ENCODE data around the gene ARHGAP22.

The ARHGAP22 gene

DNA sequence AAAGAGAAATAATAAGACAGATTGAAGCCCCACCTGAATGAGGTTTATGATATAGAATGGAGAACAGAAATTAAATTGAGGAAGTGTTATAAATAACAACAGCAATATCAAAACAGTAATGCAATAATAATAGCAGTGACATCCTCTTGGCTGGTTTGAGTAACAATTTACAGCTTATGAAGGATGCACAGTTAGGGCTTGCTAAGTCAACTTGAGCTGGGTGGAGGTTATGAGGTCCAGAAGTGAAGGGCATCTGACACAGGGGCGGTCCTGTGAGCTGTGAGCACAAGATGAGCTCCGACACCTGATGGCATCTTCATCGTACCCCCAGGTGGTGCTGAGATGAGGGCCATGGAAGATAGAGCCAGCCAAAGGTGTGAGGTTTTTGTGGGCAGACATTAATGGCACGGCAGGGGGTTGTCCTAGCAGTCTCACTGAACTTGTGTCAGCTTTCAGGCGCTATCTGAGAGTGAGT, 30.5 kb downstream of the ARHGAP22 start:
- no peak for DNase-seq
- TF ChIP-seq POLR2A (IDR thresholded peaks at IDR 0.05; ENCODE audit: low read length) (no peak), GATA1 (IDR thresholded peaks at IDR 0.05; ENCODE audit: low read depth, low read length) (no peak)

DNA sequence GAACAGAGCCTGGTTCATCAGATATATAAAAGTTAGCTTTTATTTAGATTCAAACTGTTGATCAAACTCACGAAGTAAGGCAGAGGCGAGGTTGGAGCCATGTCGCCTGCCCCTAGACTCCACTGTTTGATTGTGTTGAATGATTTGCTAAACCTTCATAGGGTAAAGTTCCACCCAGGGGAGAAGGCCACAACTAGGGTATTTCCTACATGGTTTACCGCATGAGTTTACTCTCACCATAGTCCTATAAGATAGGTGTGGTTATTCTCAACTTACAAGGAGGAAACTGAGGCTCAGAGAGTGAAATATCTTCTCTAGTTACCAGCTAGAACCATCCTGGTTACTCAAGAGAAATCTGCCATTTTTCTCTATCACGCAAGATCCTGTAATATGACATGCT, 31.8 kb downstream of the ARHGAP22 start:
- no peak for DNase-seq
- TF ChIP-seq GATA1 (IDR thresholded peaks at IDR 0.05; ENCODE audit: low read depth, low read length): no peak
- no peak for TF ChIP-seq POLR2A (IDR thresholded peaks at IDR 0.05; ENCODE audit: low read length)

DNA sequence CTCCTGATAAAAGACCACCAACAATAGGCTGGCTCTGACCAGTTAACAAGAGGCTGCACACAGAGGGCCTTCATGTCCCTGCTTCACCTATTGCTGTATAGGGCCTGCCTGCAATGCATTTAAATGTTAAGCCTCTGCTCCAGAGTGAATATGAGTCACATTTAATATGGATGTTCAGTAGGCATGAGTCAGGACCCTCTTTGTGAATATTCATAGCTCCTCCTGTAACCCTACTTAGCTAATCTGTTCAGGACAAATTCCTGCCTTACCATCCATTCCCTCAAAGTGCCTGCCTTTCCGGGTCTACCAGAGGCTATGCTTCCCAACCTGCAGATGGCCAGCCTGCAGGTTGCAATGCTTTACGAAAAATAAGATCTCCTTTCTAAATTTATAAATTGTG, 32.5 kb downstream of the ARHGAP22 start:
- DNase-seq: no peak
- TF ChIP-seq POLR2A (IDR thresholded peaks at IDR 0.05; ENCODE audit: low read length): no peak
- TF ChIP-seq GATA1 (IDR thresholded peaks at IDR 0.05; ENCODE audit: low read depth, low read length): no peak

DNA sequence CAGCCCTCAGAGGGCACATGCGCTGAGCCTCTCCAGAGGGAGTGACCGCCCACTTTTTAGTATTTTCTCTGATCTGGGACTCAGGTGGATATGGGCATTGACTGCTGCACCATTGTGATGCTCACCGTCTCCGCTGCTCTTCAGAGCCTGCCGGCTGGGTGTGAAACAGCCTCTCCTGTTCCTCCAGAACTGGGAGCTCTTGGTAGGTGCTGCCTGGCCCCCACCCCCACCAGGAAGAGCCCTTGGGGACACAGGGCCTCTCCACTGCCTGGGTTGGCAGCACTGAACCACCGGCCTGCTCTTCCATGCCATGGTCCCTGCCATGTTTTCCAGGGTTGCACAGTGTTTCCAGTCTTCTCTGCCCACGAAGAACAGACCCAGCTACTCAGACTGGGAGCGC, 36.3 kb downstream of the ARHGAP22 start:
- TF ChIP-seq GATA1 (IDR thresholded peaks at IDR 0.05; ENCODE audit: low read depth, low read length) (no peak), POLR2A (IDR thresholded peaks at IDR 0.05; ENCODE audit: low read length) (no peak)
- no peak for DNase-seq

DNA sequence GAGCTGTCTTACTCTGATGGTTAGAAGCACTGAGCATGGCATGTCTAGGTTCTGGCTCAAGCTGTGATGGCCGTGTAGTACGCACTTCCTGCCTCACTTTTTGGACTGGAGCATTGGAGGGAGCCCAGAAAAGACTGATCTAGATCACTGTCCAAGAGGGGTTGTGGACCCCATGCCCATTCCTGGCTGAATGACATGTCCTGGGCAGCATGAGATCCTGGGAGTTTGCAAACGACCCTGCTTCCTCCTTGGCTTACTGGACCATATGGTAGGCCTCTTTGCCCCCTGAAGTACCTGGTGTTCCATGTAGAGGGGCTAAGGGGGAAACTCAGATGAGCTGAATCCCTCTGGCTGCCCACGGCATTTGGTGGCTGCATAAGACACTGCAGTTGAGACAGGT, 36.7 kb downstream of the ARHGAP22 start:
- TF ChIP-seq GATA1 (IDR thresholded peaks at IDR 0.05; ENCODE audit: low read depth, low read length): no peak
- TF ChIP-seq POLR2A (IDR thresholded peaks at IDR 0.05; ENCODE audit: low read length): no peak
- no peak for DNase-seq

DNA sequence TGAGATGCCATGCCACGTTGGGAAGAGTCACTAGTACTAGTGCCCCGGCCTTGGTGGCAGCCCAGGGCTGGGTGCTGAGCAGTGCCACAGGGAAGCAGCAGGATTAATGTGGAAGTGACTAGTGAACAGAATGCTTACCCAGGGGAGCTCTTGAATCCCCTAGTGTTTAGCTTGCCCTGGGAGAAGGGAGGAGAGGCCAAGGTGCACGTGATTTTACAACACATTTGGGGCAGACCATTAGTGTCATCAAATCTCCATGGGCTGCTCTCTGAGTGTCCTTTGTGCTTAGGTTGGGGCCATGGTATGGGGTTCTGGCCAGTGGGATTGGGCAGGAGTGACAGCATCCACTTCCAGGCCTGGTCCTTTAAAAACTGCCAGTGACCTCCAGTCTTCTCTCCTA, 37.5 kb downstream of the ARHGAP22 start:
- no peak for TF ChIP-seq POLR2A (IDR thresholded peaks at IDR 0.05; ENCODE audit: low read length)
- no peak for TF ChIP-seq GATA1 (IDR thresholded peaks at IDR 0.05; ENCODE audit: low read depth, low read length)
- no peak for DNase-seq

DNA sequence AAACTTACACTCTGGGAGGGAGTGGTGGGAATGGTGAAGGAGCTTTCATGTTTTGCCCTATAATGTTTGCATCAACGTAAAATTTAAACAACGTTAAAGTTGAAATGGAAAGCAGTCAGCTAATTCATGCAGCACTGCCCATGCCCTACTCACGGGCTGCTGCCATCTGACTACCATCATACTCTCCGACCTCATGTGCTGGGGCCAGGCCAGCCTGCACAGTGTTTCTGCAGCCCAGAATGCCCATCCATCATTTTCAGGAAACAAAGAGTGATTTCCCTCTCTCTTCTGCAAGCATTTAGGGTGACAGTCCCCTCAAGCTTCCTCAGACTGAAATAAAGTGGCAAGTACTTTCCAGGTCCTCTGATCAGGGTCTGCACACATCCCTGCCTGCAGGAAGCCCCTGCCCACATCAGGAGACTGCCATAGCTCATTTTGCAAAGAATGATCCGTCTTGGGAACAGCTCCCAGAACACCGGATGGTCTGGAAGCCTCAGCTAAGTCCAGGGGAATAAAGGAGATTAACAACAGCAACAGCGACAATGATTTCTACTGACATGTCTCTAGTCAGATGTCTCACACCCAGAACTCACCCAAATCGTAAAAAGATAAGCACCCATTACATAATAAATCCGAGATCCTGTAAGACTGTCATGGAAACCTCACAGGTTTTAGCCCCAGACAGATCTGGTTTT, 40.3 kb downstream of the ARHGAP22 start:
- no peak for DNase-seq
- TF ChIP-seq GATA1 (IDR thresholded peaks at IDR 0.05; ENCODE audit: low read depth, low read length) (no peak), POLR2A (IDR thresholded peaks at IDR 0.05; ENCODE audit: low read length) (no peak)

DNA sequence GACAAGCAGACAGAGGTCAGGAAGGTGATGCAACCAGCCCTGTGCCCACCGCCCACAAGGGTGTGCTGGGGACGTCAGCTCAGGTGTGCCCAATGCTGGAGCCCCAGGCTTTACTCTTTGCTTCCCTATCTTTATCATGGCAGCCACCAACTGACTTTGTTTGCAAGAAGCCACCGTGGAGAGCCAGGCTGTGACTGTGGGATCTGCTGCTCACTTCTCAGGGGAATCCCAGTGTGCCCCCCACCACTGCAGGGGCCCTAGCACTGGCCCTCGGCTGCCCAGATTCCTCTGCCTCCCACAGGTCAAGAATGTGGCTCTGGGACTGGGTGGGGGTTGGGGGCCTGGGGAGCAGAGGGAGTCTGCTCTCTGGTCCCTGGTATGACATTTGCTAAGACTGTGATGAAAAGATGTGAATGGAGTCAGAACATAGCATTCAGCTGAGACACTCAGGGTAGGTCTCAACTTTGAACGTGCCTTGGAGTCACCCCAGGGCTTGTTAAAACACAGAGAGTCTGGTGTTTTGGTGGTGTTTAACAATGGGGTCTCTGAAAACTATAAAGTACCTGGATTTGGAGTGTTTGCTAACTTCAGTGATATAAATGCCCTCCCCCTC, 47.3 kb downstream of the ARHGAP22 start:
- TF ChIP-seq GATA1 (IDR thresholded peaks at IDR 0.05; ENCODE audit: low read depth, low read length): no peak
- TF ChIP-seq POLR2A (IDR thresholded peaks at IDR 0.05; ENCODE audit: low read length): no peak
- DNase-seq: no peak

DNA sequence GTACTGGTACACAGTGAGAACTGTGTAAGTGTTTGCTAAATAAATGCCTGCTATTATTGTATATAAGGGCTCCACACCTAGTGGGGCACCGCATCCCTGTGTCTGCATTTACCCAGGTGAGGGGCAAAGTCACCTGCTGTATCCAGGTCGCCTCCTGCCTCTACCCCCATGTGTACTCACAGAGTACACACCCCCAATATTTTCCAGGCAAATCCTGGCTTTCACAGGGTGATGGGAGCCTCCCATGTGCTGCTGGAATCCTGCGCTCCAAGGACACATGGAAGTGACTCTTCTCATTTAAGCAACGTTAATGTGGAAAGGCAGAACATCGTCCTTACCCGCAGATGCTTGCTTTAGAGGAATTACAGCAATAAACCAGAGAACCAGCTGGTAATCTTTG, 48.2 kb downstream of the ARHGAP22 start:
- TF ChIP-seq POLR2A (IDR thresholded peaks at IDR 0.05; ENCODE audit: low read length) (no peak), GATA1 (IDR thresholded peaks at IDR 0.05; ENCODE audit: low read depth, low read length) (no peak)
- no peak for DNase-seq

DNA sequence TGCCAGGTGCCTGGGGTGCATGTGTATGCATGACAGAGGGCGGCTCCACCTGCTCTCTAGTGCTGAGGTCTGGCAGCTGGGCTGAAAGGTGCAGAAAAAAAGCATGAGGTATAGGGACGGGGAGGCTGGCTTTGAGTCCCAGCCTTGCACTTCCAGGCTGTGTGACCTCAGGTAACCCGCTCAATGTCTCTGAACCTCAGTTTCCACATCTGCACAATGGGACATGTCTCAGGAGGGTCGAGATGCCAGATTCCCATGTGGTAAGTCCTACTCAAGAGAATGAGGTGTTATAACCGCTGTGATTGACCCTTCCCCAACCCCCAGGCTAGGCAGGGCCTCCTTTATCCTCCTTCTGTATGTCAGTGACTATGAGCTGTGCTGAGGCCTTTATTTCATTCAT, 48.8 kb downstream of the ARHGAP22 start:
- TF ChIP-seq POLR2A (IDR thresholded peaks at IDR 0.05; ENCODE audit: low read length) (no peak), GATA1 (IDR thresholded peaks at IDR 0.05; ENCODE audit: low read depth, low read length) (no peak)
- no peak for DNase-seq

DNA sequence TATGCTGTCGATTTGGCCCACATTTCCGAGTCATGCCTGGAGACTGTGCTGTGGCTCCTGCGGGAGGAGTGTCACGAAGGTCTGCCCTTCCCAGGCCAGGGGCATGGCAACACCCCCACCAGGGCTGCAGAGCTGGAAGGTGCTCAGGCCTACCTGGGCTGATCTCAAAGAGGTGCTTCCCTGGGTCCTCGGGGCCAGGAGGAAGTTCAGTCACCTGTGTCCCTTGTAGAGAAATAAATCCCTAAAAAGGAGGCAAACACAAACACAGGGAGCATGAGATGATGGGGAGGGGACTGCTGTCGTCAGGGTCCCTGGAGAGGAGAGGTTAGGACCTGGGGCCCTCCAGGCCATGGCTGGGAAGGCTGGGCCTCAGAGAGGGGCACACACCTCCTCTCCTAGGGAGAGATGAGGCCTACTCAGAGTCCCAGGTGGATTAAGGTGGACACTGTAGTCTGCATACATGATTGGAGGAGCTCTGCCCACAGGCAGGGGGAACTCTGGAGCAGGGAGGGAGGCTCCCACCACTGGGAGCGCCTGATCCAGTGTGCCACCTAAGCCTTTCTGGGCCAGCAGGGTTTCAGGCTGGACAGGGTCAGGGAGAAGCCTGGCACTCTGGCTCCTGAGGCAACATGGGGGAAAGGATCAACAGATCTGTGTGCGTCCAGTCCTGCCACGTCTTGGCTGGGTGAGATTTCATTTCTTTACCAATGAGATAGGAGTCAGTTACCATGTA, 49.4 kb downstream of the ARHGAP22 start:
- DNase-seq: no peak
- TF ChIP-seq GATA1 (IDR thresholded peaks at IDR 0.05; ENCODE audit: low read depth, low read length) (no peak), POLR2A (IDR thresholded peaks at IDR 0.05; ENCODE audit: low read length) (no peak)

DNA sequence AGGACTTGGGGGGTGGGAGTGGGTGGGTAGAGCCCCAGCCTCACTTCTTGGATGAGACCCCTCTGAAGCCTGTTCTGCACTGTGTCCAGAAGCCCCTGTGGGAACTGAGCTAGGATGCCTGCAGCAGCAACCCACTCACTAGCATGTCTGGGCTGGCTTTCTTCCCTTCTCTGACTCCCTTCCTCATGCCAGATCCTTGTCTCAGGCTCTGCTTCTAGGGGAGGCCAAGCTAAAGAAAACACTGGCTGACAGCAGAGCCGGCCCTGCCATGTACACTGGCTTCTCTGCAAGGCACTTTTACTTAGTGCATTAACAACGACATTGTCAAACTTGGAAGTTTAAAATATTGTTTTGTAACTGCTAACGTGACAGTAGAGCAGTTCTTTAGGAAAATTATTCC, 50.2 kb downstream of the ARHGAP22 start:
- no peak for TF ChIP-seq POLR2A (IDR thresholded peaks at IDR 0.05; ENCODE audit: low read length)
- no peak for TF ChIP-seq GATA1 (IDR thresholded peaks at IDR 0.05; ENCODE audit: low read depth, low read length)

DNA sequence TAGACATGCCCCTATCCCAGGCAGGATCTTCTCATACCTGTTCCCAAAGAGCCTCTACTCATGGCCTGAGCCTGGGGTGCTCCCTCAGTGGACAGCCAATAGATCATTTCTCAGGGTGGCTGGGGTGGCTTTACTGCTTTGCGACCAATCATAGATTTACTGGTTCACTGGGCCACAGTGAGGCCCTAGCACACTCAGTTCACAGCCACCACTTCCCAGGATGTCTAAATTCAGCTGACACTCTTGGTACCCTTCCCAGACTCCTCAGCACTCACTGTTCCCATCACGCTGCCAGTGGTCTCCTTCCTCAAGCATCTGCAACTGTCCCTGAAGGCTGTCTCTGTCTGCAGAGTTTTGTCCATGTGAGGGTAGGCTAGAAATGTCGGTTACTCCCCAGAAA, 50.6 kb downstream of the ARHGAP22 start:
- TF ChIP-seq GATA1 (IDR thresholded peaks at IDR 0.05; ENCODE audit: low read depth, low read length): no peak
- TF ChIP-seq POLR2A (IDR thresholded peaks at IDR 0.05; ENCODE audit: low read length): no peak
- DNase-seq: no peak

More for the DNA sequence above, 50.2 kb downstream of the ARHGAP22 start:
- no peak for DNase-seq

DNA sequence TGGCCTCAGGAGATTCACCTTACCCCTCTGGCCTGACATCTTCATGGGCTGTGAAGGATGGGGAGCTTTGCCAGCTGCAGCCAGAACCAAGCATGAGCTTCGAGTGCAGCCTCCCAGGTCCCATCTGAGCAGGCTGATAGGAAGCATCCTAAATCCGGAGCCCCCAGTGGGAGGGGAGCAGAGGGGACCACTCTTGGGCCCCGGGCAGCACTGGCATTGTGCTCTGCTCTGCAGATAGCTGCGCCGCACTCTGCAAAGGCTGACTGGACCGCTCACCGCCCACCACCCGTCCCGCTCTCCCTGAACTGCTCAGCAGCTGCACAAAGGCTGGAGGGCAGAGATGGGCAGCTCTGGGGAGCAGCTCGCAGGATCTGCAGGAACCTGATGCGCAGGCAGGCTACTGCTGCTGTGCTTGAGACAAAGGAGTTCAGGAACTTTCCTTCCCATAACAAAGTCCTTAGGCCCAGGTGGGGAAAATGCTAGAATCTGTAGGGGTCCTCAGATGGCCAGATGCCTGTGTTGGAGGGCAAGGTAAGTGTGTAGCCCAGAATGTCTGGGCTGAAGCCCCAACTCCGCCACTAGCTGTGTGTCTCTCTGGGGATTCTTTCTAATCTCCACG, 51.8 kb downstream of the ARHGAP22 start:
- DNase-seq: no peak
- TF ChIP-seq POLR2A (IDR thresholded peaks at IDR 0.05; ENCODE audit: low read length) (no peak), GATA1 (IDR thresholded peaks at IDR 0.05; ENCODE audit: low read depth, low read length) (no peak)
